PFSK-1 (cell line): ENCODE measurements around the gene LDLRAD3.

Experiments
- FOXP2 ChIP-seq: optimal IDR thresholded peaks from 2 replicates; pipeline ENCODE3; 2011; ENCODE audit warnings: borderline replicate concordance, control low read depth, inconsistent platforms; ENCODE audit not compliant: insufficient read depth; ENCODE audit errors: extremely low read length, extremely low read depth
- POLR2AphosphoS5 ChIP-seq: IDR thresholded peaks from 2 replicates; pipeline ENCODE4 v1.6.1; 2012; ENCODE audit warnings: low read depth, mild to moderate bottlenecking, control low read depth, low read length, moderate library complexity
- REST ChIP-seq, 2 experiments: IDR thresholded peaks; 2 replicates each; pipeline versions ENCODE4 v1.6.1 to v1.8.0; 2011 to 2012; ENCODE audit warnings: low read depth in 2 of 2, low read length in 2 of 2, control low read depth in 1 of 2, inconsistent platforms in 1 of 2, mild to moderate bottlenecking in 1 of 2, moderate library complexity in 1 of 2; ENCODE audit not compliant: insufficient read depth in 1 of 2
- SIN3A ChIP-seq: IDR thresholded peaks from 2 replicates; pipeline ENCODE4 v1.6.1; 2012; ENCODE audit warnings: mild to moderate bottlenecking, low read length, moderate library complexity, borderline replicate concordance; ENCODE audit not compliant: insufficient read depth
- TAF1 ChIP-seq: IDR thresholded peaks from 2 replicates; pipeline ENCODE4 v1.6.1; 2012; ENCODE audit warnings: low read length, control low read depth, borderline replicate concordance; ENCODE audit not compliant: insufficient read depth

Gene LDLRAD3

GRCh38 chr11:36271794-36272407 lies 328.0 kb downstream of the LDLRAD3 start:
- 0 out of 2 replicates have a peak, but pooled peaks have one; percentile 27 for TF ChIP-seq SIN3A
- no peak for TF ChIP-seq REST (IDR thresholded peaks at IDR 0.05; ENCODE audit: insufficient read depth in 1 of 2, low read depth in 2 of 2, low read length in 2 of 2)
- TF ChIP-seq FOXP2, result peak; percentile 66
- no peak for TF ChIP-seq POLR2AphosphoS5

- TF ChIP-seq POLR2AphosphoS5, result no peak
- TF ChIP-seq REST (IDR thresholded peaks at IDR 0.05; ENCODE audit: insufficient read depth in 1 of 2, low read depth in 2 of 2, low read length in 2 of 2), result no peak
- no peak for TF ChIP-seq TAF1
- TF ChIP-seq SIN3A, result no peak
- no peak for TF ChIP-seq FOXP2
These were observed 329.2 kb downstream of the LDLRAD3 start for GRCh38 chr11:36273110-36273509.

- no peak for TF ChIP-seq FOXP2
- no peak for TF ChIP-seq REST (IDR thresholded peaks at IDR 0.05; ENCODE audit: insufficient read depth in 1 of 2, low read depth in 2 of 2, low read length in 2 of 2)
- no peak for TF ChIP-seq POLR2AphosphoS5
- TF ChIP-seq SIN3A, result no peak
- no peak for TF ChIP-seq TAF1
These were observed 330.6 kb downstream of the LDLRAD3 start for GRCh38 chr11:36274414-36274813.

- TF ChIP-seq POLR2AphosphoS5, result no peak
- TF ChIP-seq TAF1, result no peak
- no peak for TF ChIP-seq REST (IDR thresholded peaks at IDR 0.05; ENCODE audit: insufficient read depth in 1 of 2, low read depth in 2 of 2, low read length in 2 of 2)
- no peak for TF ChIP-seq FOXP2
- no peak for TF ChIP-seq SIN3A
These were observed 334.8 kb downstream of the LDLRAD3 start for GRCh38 chr11:36278531-36279282.
